ENCODE data around the gene STIMATE.

GRCh38 chr3:52896613-52897012 lies 735 bp downstream of the STIMATE start:
- TF ChIP-seq CTCF (IDR thresholded peaks at IDR 0.05) (no peak), POLR2A (IDR thresholded peaks at IDR 0.05) (no peak)
